Measurements from ENCODE around the gene POLD2.
A peak's percentile ranks its signal among the peaks of the same experiment; 100 is the strongest.

Gene POLD2

DNA sequence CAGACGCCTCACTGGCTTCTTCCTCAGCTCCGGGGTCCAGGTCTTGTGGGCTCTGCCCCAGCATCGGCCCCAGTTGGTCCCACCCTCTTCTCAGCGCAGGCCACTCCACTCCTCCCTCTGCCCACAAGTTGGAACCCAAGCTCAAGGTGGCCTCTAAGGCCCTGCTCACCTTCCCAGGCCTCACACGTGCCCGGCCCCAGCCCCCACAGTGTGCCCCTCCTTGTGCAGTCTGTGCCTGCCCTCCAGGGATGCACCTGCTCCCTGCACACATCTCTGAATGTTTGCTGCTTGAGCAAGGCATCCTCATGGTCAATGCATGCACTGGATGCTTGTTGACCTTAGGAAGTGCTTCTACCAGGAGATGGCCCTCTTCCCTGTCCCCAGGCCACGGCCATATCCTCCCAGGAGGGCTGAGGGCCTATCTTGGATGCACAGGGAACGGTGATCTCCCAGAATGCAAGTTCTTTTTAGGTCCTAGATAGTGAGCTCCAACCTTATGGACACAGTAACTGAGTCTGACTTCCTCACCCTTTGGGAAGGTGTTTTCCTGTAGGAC, 26.9 kb downstream of the POLD2 start:
- Histone ChIP-seq H3K9ac (ENCODE audit: low read length in 5 of 5) (no peak overlapping the region), H3K36me3 (ENCODE audit: control insufficient read depth in 5 of 5, insufficient read depth in 5 of 5, low read length in 5 of 5) (no peaks in the 10 kb centered on the region), H3K4me3 (ENCODE audit: low read depth in 1 of 5, low read length in 5 of 5) (no peak overlapping the region), H3K9me3 (ENCODE audit: control insufficient read depth in 5 of 5, low read length in 5 of 5) (peaks cover 0 to 3% (median 0%) of the 10 kb centered on the region in 5 donors), H3K27ac (ENCODE audit: low read depth, low read length) (no peak overlapping the region), H3K4me1 (ENCODE audit: control insufficient read depth in 5 of 5, insufficient read depth in 5 of 5, low read length in 5 of 5) (peaks cover 2 to 31% (median 23%) of the 10 kb centered on the region in 5 donors), H3K27me3 (ENCODE audit: control insufficient read depth in 5 of 5, insufficient read depth in 4 of 5, low read length in 5 of 5) (no peaks in the 10 kb centered on the region)

DNA sequence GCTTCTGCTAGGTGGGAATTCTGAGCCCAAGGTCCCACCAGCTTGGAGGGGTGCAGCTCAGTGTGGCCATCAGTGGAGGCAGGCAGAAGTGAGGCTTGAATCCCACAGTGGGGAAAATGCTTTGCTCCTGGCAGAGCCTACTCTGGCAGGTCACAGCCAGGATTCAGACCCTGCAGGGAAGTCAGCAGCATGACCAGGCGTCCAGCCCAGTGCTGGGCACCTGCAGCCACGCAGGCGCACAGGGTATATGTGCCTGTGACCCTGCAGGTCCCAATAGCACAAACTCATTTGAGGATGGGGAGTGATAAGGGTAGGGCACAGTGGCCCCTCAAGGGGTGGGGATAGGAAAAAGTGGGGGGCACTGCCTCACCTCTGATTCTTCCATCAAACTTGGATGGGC, 27.6 kb downstream of the POLD2 start:
- H3K4me3 ChIP-seq (ENCODE audit: low read depth in 1 of 5, low read length in 5 of 5) = no peak overlapping the region
- H3K9ac ChIP-seq (ENCODE audit: low read length in 5 of 5) = peak overlapping the region in 1 of 5 donors; percentile 19
- peaks cover 0 to 3% (median 0%) of the 10 kb centered on the region in 5 donors for H3K9me3 ChIP-seq (ENCODE audit: control insufficient read depth in 5 of 5, low read length in 5 of 5)
- H3K27me3 ChIP-seq (ENCODE audit: control insufficient read depth in 5 of 5, insufficient read depth in 4 of 5, low read length in 5 of 5) = no peaks in the 10 kb centered on the region
- no peaks in the 10 kb centered on the region for H3K36me3 ChIP-seq (ENCODE audit: control insufficient read depth in 5 of 5, insufficient read depth in 5 of 5, low read length in 5 of 5)
- peaks cover 2 to 35% (median 21%) of the 10 kb centered on the region in 5 donors for H3K4me1 ChIP-seq (ENCODE audit: control insufficient read depth in 5 of 5, insufficient read depth in 5 of 5, low read length in 5 of 5)
- H3K27ac ChIP-seq (ENCODE audit: low read depth, low read length) = no peak overlapping the region

- H3K27ac ChIP-seq (ENCODE audit: low read depth, low read length) = peak overlapping the region; percentile 45
- no peak overlapping the region for H3K4me3 ChIP-seq (ENCODE audit: low read depth in 1 of 5, low read length in 5 of 5)
- peaks cover 5 to 35% (median 25%) of the 10 kb centered on the region in 5 donors for H3K4me1 ChIP-seq (ENCODE audit: control insufficient read depth in 5 of 5, insufficient read depth in 5 of 5, low read length in 5 of 5)
- H3K9me3 ChIP-seq (ENCODE audit: control insufficient read depth in 5 of 5, low read length in 5 of 5) = peaks cover 0 to 3% (median 0%) of the 10 kb centered on the region in 5 donors
- no peaks in the 10 kb centered on the region for H3K27me3 ChIP-seq (ENCODE audit: control insufficient read depth in 5 of 5, insufficient read depth in 4 of 5, low read length in 5 of 5)
- peak overlapping the region in 1 of 5 donors; percentile 19 for H3K9ac ChIP-seq (ENCODE audit: low read length in 5 of 5)
- H3K36me3 ChIP-seq (ENCODE audit: control insufficient read depth in 5 of 5, insufficient read depth in 5 of 5, low read length in 5 of 5) = no peaks in the 10 kb centered on the region
Observed at GRCh38 chr7:44094883-44095592, 28.3 kb downstream of the POLD2 start.

DNA sequence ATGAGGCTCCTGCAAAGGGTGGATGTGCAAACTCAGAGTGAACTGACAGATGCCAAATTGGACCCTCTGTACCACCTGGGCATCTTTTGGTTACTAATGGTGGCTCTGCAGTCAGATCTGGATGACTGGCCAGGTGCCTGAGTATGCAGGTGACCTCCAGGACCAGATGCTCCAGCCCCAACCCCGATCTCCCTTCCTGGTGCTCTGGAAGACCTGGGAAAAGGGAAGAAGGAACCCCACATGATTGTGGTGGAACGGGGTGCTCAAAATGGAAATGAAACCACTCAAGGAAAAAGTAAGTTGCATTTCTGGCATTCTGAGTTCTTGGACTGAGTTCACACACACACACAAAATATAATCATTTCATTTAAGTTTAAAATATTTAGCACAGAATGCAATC, 29.0 kb downstream of the POLD2 start:
- H3K9ac ChIP-seq (ENCODE audit: low read length in 5 of 5) = no peak overlapping the region
- H3K27ac ChIP-seq (ENCODE audit: low read depth, low read length) = peak overlapping the region; percentile 45
- H3K4me1 ChIP-seq (ENCODE audit: control insufficient read depth in 5 of 5, insufficient read depth in 5 of 5, low read length in 5 of 5) = peaks cover 5 to 37% (median 27%) of the 10 kb centered on the region in 5 donors
- peaks cover 0 to 3% (median 0%) of the 10 kb centered on the region in 5 donors for H3K9me3 ChIP-seq (ENCODE audit: control insufficient read depth in 5 of 5, low read length in 5 of 5)
- no peak overlapping the region for H3K4me3 ChIP-seq (ENCODE audit: low read depth in 1 of 5, low read length in 5 of 5)
- H3K36me3 ChIP-seq (ENCODE audit: control insufficient read depth in 5 of 5, insufficient read depth in 5 of 5, low read length in 5 of 5) = no peaks in the 10 kb centered on the region
- H3K27me3 ChIP-seq (ENCODE audit: control insufficient read depth in 5 of 5, insufficient read depth in 4 of 5, low read length in 5 of 5) = no peaks in the 10 kb centered on the region

GRCh38 chr7:44093102-44093641, 30.2 kb downstream of the POLD2 start:
- H3K9me3 ChIP-seq (ENCODE audit: control insufficient read depth in 5 of 5, low read length in 5 of 5) = peaks cover 0 to 3% (median 0%) of the 10 kb centered on the region in 5 donors
- no peak overlapping the region for H3K27ac ChIP-seq (ENCODE audit: low read depth, low read length)
- no peak overlapping the region for H3K4me3 ChIP-seq (ENCODE audit: low read depth in 1 of 5, low read length in 5 of 5)
- no peaks in the 10 kb centered on the region for H3K27me3 ChIP-seq (ENCODE audit: control insufficient read depth in 5 of 5, insufficient read depth in 4 of 5, low read length in 5 of 5)
- no peak overlapping the region for H3K9ac ChIP-seq (ENCODE audit: low read length in 5 of 5)
- no peaks in the 10 kb centered on the region for H3K36me3 ChIP-seq (ENCODE audit: control insufficient read depth in 5 of 5, insufficient read depth in 5 of 5, low read length in 5 of 5)
- H3K4me1 ChIP-seq (ENCODE audit: control insufficient read depth in 5 of 5, insufficient read depth in 5 of 5, low read length in 5 of 5) = peaks cover 5 to 47% (median 37%) of the 10 kb centered on the region in 5 donors

DNA sequence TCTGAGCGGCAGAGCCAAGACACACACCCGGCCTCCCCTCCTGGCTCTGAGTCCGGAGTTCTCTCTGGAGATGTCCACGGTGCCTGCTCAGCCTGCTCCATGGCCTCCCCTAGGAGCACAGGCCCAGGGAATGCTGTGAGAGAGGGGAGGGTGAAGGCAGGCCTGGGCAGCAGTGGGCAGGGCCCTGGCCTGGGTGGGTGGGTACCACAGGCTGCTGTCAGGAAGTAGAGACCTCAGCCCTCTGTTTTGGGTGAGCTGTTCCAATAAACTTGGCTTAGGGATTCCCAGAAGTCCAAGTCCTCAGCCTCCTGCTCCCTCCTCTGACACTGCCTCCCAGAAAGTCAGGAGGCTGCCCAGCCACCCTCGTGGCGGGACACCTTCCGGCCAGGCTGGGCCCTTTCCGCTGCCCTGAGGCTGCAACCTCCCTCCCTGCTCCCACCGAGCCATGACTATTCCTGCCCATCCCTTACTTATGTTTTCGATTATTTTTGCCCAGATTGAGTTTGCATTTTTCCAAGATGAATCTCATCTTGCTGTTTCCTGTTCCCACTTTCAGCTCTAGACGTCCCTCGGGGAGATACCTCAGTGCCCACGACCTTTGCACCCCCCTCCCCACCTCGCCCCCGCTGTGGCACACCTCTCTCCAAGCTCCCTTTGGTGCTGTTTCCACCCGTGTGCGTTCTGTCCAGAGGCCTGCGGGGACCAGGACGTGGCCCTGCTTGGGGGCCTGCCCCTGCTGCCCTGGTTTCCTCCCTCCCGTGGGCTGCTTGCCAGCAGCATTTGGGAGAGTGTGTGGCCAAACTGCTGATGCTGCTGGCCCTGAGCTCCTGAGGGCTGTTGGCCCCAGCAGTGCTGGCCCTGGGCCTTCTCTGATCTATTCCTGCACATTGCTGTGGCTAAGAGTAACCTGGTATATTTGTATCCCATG, 35.2 kb downstream of the POLD2 start:
- Histone ChIP-seq H3K9ac (ENCODE audit: low read length in 5 of 5) (peak overlapping the region in 4 of 5 donors; percentile 4 to 22 (median 16)), H3K36me3 (ENCODE audit: control insufficient read depth in 5 of 5, insufficient read depth in 5 of 5, low read length in 5 of 5) (no peaks in the 10 kb centered on the region), H3K27me3 (ENCODE audit: control insufficient read depth in 5 of 5, insufficient read depth in 4 of 5, low read length in 5 of 5) (no peaks in the 10 kb centered on the region), H3K27ac (ENCODE audit: low read depth, low read length) (peak overlapping the region; percentile 90), H3K4me1 (ENCODE audit: control insufficient read depth in 5 of 5, insufficient read depth in 5 of 5, low read length in 5 of 5) (peaks cover 5 to 68% (median 55%) of the 10 kb centered on the region in 5 donors), H3K4me3 (ENCODE audit: low read depth in 1 of 5, low read length in 5 of 5) (no peak overlapping the region), H3K9me3 (ENCODE audit: control insufficient read depth in 5 of 5, low read length in 5 of 5) (no peaks in the 10 kb centered on the region)

- Histone ChIP-seq H3K4me3 (ENCODE audit: low read depth in 1 of 5, low read length in 5 of 5) (no peak overlapping the region), H3K36me3 (ENCODE audit: control insufficient read depth in 5 of 5, insufficient read depth in 5 of 5, low read length in 5 of 5) (no peaks in the 10 kb centered on the region), H3K27ac (ENCODE audit: low read depth, low read length) (no peak overlapping the region), H3K4me1 (ENCODE audit: control insufficient read depth in 5 of 5, insufficient read depth in 5 of 5, low read length in 5 of 5) (peaks cover 5 to 76% (median 59%) of the 10 kb centered on the region in 5 donors), H3K9ac (ENCODE audit: low read length in 5 of 5) (no peak overlapping the region), H3K27me3 (ENCODE audit: control insufficient read depth in 5 of 5, insufficient read depth in 4 of 5, low read length in 5 of 5) (no peaks in the 10 kb centered on the region), H3K9me3 (ENCODE audit: control insufficient read depth in 5 of 5, low read length in 5 of 5) (no peaks in the 10 kb centered on the region)
Observed at GRCh38 chr7:44086627-44087026, 36.7 kb downstream of the POLD2 start.

DNA sequence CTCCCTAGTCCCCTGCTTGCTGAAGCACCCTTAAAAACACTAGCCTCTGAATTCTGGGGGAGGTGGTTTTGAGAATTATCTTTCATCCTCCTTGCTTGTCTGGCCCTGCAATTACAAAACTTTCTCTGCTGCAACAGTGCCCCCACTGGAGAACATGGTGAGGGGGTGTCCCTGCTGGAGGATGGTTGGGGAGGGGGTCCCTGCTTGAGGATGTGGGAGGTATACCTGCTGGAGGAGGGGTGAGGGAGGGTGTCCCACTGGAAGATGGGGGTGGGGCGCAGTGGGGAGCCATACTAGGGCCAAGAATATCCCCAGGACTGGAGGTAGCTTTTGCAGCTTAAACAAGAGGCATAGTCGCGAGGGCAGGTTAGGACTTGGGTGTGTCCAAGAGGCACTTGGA, 37.8 kb downstream of the POLD2 start:
- Histone ChIP-seq H3K4me3 (ENCODE audit: low read depth in 1 of 5, low read length in 5 of 5) (no peak overlapping the region), H3K27me3 (ENCODE audit: control insufficient read depth in 5 of 5, insufficient read depth in 4 of 5, low read length in 5 of 5) (no peaks in the 10 kb centered on the region), H3K4me1 (ENCODE audit: control insufficient read depth in 5 of 5, insufficient read depth in 5 of 5, low read length in 5 of 5) (peaks cover 5 to 80% (median 64%) of the 10 kb centered on the region in 5 donors), H3K9ac (ENCODE audit: low read length in 5 of 5) (no peak overlapping the region), H3K9me3 (ENCODE audit: control insufficient read depth in 5 of 5, low read length in 5 of 5) (no peaks in the 10 kb centered on the region), H3K27ac (ENCODE audit: low read depth, low read length) (no peak overlapping the region), H3K36me3 (ENCODE audit: control insufficient read depth in 5 of 5, insufficient read depth in 5 of 5, low read length in 5 of 5) (peaks cover 0 to 5% (median 3%) of the 10 kb centered on the region in 5 donors)

DNA sequence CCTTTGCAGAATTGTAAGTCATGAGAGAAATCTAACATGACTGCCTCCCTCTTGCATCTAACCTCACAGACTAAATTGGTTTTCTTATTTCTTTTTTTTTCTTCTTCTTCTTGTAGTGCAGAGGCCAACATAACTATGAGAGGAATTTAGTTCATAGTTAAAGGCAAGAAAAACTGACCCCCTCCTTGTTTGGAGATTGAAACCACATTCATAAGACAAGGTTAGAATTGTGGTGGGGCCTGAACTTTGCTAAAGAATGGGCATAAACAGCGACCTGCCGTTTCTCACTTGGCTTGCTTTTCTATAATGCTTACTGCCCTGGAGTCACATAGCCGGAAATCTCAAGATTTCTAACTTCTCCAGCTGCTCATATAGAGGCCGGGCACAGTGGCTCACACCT, 38.6 kb downstream of the POLD2 start:
- no peak overlapping the region for H3K9ac ChIP-seq (ENCODE audit: low read length in 5 of 5)
- no peaks in the 10 kb centered on the region for H3K27me3 ChIP-seq (ENCODE audit: control insufficient read depth in 5 of 5, insufficient read depth in 4 of 5, low read length in 5 of 5)
- peaks cover 2 to 78% (median 62%) of the 10 kb centered on the region in 5 donors for H3K4me1 ChIP-seq (ENCODE audit: control insufficient read depth in 5 of 5, insufficient read depth in 5 of 5, low read length in 5 of 5)
- H3K9me3 ChIP-seq (ENCODE audit: control insufficient read depth in 5 of 5, low read length in 5 of 5) = no peaks in the 10 kb centered on the region
- H3K36me3 ChIP-seq (ENCODE audit: control insufficient read depth in 5 of 5, insufficient read depth in 5 of 5, low read length in 5 of 5) = peaks cover 0 to 14% (median 11%) of the 10 kb centered on the region in 5 donors
- peak overlapping the region in 1 of 5 donors; percentile 26 for H3K4me3 ChIP-seq (ENCODE audit: low read depth in 1 of 5, low read length in 5 of 5)
- peak overlapping the region; percentile 15 for H3K27ac ChIP-seq (ENCODE audit: low read depth, low read length)
